GM06990 (cell line): ENCODE measurements around the gene FAM180B.
"Not testable (repeated sequence)": the region's sequence is repeated elsewhere in the genome, so short reads cannot be mapped to it uniquely, and the experiment has no call there.

Source experiments
- DNase-seq: peaks from one replicate; pipeline ENCODE4 v3.0.0-alpha.2; 2011; ENCODE audit not compliant: insufficient read length; ENCODE audit errors: extremely low read depth
- H3K27me3 ChIP-seq: replicated peaks from 2 replicates; pipeline ENCODE4 v1.6.0; 2011; ENCODE audit warnings: low read length; ENCODE audit not compliant: control insufficient read depth, insufficient read depth
- H3K36me3 ChIP-seq: 2 replicates; pipeline ENCODE4 v1.5.1; 2011; ENCODE audit warnings: low read length; ENCODE audit not compliant: control insufficient read depth, insufficient read depth
- H3K4me3 ChIP-seq: replicated peaks from 2 replicates; pipeline ENCODE4 v1.5.1; 2011; ENCODE audit warnings: low read depth, mild to moderate bottlenecking, control low read depth, low read length
- TF ChIP-seq, protein P1 (sequence below): IDR thresholded peaks from 2 replicates; pipeline ENCODE4 v1.5.1; 2011; ENCODE audit warnings: low read length, control low read depth, mild to moderate bottlenecking, inconsistent platforms; ENCODE audit not compliant: insufficient read depth, poor library complexity, severe bottlenecking

The FAM180B gene

DNA sequence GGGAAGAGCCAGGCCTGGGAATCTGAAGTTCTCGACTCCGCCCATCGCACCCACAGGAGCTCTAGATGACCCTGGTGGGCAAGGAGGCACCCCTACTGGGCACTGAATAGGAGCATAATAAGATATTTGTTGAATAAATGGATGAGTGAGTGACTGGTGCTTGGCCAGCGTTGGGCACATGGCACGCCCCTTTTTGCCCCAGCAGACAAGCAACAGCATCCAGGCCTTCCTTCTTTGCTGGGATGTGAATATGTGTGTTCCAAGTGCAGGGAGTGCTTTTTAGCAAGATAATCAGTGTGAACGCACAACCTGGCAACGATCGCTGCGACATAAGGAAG, 33.1 kb upstream of the FAM180B start:
- H3K4me3 ChIP-seq: peak overlapping the region; percentile 64
- H3K27me3 ChIP-seq: no peaks in the 10 kb centered on the region
- TF ChIP-seq, protein P1, sequence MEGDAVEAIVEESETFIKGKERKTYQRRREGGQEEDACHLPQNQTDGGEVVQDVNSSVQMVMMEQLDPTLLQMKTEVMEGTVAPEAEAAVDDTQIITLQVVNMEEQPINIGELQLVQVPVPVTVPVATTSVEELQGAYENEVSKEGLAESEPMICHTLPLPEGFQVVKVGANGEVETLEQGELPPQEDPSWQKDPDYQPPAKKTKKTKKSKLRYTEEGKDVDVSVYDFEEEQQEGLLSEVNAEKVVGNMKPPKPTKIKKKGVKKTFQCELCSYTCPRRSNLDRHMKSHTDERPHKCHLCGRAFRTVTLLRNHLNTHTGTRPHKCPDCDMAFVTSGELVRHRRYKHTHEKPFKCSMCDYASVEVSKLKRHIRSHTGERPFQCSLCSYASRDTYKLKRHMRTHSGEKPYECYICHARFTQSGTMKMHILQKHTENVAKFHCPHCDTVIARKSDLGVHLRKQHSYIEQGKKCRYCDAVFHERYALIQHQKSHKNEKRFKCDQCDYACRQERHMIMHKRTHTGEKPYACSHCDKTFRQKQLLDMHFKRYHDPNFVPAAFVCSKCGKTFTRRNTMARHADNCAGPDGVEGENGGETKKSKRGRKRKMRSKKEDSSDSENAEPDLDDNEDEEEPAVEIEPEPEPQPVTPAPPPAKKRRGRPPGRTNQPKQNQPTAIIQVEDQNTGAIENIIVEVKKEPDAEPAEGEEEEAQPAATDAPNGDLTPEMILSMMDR: no peak
- no peaks in the 10 kb centered on the region for H3K36me3 ChIP-seq
- no peak for DNase-seq

DNA sequence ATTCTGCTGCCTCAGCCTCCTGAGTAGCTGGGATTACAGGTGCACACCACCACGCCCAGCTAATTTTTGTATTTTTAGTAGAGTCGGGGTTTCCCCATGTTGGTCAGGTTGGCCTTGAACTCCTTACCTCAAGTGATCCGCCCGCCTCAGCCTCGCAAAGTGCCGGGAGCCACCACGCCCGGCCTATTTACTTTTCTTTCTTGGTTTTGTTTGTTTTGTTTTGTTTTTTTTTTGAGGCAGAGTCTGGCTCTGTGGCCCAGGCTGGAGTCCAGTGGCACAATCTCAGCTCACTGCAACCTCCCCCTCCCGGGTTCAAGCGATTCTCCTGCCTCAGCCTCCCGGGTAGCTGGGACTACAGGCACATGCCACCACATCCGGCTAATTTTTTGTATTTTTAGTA, 29.5 kb upstream of the FAM180B start:
- not testable (repeated sequence) for H3K4me3 ChIP-seq, DNase-seq, H3K27me3 ChIP-seq, H3K36me3 ChIP-seq

DNA sequence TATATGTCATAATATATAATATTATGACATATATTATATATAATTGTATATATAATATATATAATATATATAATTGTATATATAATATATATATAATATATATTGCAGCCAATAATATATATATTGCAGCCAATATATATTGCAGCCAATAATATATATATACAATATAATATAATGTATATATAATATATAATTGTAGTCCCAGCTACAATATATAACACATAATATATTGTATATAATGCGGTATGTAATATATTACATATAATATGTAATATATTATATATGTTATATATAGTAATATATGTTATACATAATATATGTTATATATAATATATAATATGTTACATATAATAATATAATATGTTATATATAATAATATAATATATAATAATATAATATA, 27.8 kb upstream of the FAM180B start:
- no peak for DNase-seq
- TF ChIP-seq, protein P1: no peak
- Histone ChIP-seq H3K4me3 (no peak overlapping the region), H3K36me3 (no peaks in the 10 kb centered on the region; the same call in 1 of the 2 replicates), H3K27me3 (no peaks in the 10 kb centered on the region)

DNA sequence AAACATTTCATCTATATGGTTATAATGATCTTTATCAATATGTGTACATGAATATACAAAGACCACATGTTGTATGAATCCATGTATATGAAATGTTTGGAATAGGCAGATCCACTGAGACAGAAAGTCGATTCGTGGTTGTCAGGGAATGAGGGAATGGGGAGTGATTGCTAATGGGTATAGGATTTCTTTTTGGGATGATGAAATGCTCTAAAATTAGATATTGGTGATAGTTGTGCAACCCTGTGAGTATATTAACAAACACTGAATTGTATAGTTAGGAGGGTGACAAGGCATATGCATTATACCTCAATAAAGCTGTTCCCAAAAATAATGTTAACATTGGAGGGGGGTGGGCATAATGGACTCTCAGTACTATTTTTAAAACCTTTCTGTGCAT, 26.1 kb upstream of the FAM180B start:
- no peak for DNase-seq
- Histone ChIP-seq H3K4me3 (no peak overlapping the region), H3K36me3 (no peaks in the 10 kb centered on the region; the same call in 1 of the 2 replicates), H3K27me3 (no peaks in the 10 kb centered on the region)
- TF ChIP-seq, protein P1: no peak

DNA sequence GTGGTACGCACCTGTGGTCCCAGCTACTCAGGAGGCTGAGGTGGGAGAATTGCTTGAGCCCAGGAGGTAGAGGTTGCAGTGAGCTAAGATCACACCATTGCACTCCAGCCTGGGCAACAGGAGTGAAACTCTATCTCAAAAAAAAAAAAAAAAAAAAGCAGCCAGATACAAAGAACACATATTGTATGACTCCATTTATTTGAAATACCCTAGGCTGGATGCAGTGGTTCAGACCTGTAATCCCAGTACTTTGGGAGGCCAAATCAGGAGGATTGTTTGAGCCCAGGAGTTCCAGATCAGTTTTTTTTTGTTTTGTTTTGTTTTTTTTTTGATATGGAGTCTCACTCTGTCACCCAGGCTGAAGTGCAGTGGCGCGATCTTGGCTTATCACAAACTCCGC, 24.1 kb upstream of the FAM180B start:
- not testable (repeated sequence) for DNase-seq

DNA sequence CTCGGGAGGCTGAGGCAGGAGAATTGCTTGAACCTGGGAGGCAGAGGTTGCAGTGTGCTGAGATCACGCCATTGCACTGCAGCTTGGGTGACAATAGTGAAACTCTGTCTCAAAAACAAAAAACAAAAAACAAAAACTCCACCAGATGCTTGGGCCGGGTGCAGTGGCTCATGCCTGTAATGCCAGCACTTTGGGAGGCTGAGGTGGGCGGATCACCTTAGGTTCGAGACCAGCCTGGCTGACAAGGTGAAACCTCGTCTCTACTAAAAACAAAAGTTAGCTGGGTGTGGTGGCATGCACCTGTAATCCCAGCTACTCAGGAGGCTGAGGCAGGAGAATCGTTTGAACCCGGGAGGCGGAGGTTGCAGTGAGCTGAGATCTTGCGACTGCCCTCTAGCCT, 22.1 kb upstream of the FAM180B start:
- H3K4me3 ChIP-seq, H3K36me3 ChIP-seq, H3K27me3 ChIP-seq, DNase-seq: not testable (repeated sequence)

More for the DNA sequence above, 24.1 kb upstream of the FAM180B start:
- not testable (repeated sequence) for H3K27me3 ChIP-seq, H3K4me3 ChIP-seq, H3K36me3 ChIP-seq

DNA sequence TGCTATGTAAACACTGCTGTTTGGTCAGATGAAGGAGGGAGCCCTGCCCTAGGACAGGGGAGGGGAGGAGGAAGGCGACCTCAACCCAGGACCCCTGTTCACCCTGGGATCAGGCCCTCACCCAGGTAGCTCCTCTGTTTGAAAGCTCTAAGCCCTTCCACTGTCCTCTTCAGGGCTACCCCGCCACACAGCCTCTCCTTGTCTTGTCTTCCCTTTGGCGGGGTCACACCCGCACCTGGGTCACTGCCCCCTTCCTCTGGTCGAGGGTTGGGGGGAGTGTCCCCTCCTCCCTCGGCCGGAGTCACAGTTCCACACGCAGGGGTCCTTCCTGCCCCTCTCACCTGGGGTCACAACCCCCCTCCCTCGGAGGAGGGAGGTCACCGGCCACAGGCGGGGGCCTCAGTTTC, 21.5 kb upstream of the FAM180B start:
- no peaks in the 10 kb centered on the region for H3K27me3 ChIP-seq
- TF ChIP-seq, protein P1: no peak
- peak overlapping the region; percentile 97 for H3K4me3 ChIP-seq
- peaks cover 5% of the 10 kb centered on the region for H3K36me3 ChIP-seq
- no peak for DNase-seq
